ENCODE results near the gene OPRM1. TPM values are rescaled to one million over a fixed set of nuclear protein-coding genes. Genes with fewer than 3 reads are reported as not detected.

Gene OPRM1
- total RNA-seq, 1 donor from 2014 or later = not detected

DNA sequence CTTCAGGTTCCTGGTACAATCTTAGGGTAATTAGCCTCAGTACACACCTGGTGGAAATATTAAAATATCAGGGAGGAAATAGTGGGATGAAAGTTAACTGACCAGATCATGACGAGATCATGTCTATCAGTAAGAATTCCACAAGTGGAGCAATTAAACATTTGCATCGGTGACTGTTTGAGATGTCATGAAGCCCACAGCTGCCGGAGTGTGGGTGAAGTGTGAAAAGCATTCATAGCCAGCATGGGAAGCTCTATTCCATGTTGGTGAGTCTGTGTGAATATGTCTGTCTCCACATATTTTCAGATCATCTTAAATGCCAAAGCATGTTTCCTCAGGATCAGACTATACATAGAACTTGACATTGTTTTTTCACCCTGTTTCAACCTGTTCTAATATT, 174.7 kb downstream of the OPRM1 start:
- no peak overlapping the region for H3K4me3 ChIP-seq (ENCODE audit: low read depth, low read length)
- TF ChIP-seq, protein P1, sequence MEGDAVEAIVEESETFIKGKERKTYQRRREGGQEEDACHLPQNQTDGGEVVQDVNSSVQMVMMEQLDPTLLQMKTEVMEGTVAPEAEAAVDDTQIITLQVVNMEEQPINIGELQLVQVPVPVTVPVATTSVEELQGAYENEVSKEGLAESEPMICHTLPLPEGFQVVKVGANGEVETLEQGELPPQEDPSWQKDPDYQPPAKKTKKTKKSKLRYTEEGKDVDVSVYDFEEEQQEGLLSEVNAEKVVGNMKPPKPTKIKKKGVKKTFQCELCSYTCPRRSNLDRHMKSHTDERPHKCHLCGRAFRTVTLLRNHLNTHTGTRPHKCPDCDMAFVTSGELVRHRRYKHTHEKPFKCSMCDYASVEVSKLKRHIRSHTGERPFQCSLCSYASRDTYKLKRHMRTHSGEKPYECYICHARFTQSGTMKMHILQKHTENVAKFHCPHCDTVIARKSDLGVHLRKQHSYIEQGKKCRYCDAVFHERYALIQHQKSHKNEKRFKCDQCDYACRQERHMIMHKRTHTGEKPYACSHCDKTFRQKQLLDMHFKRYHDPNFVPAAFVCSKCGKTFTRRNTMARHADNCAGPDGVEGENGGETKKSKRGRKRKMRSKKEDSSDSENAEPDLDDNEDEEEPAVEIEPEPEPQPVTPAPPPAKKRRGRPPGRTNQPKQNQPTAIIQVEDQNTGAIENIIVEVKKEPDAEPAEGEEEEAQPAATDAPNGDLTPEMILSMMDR (IDR thresholded peaks at IDR 0.05; ENCODE audit: insufficient read depth, low read length, poor library complexity, severe bottlenecking) = no peak

DNA sequence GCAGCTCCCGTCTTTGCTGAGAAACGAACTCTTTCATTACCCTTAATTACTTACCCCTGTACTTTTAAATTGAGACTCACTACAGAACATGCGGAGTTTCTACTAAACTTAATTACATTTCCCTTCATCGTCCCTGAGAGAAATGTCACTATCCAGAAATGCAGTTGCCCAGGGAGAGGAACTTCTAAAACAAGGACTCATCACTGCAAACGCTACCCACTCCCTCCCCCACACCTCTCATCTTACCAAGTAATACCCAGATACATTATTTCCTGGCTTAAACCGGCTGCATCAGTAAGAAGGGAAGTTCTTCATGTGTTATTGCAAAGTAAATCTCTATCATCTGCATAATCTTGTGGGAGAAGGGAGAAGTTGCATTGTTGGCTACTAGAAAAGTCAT, 179.3 kb downstream of the OPRM1 start:
- Histone ChIP-seq H3K27me3 (ENCODE audit: control insufficient read depth, insufficient read depth, low read length) (no peaks in the 10 kb centered on the region), H3K4me3 (ENCODE audit: low read depth, low read length) (no peak overlapping the region), H3K36me3 (ENCODE audit: control insufficient read depth, insufficient read depth, low read length) (no peaks in the 10 kb centered on the region)
- DNase-seq (ENCODE audit: low read depth) = no peak
- TF ChIP-seq, protein P1 (IDR thresholded peaks at IDR 0.05; ENCODE audit: insufficient read depth, low read length, poor library complexity, severe bottlenecking) = no peak

More for the DNA sequence above, 174.7 kb downstream of the OPRM1 start:
- Histone ChIP-seq H3K36me3 (ENCODE audit: control insufficient read depth, insufficient read depth, low read length) (no peaks in the 10 kb centered on the region), H3K27me3 (ENCODE audit: control insufficient read depth, insufficient read depth, low read length) (no peaks in the 10 kb centered on the region)
- no peak for DNase-seq (ENCODE audit: low read depth)

DNA sequence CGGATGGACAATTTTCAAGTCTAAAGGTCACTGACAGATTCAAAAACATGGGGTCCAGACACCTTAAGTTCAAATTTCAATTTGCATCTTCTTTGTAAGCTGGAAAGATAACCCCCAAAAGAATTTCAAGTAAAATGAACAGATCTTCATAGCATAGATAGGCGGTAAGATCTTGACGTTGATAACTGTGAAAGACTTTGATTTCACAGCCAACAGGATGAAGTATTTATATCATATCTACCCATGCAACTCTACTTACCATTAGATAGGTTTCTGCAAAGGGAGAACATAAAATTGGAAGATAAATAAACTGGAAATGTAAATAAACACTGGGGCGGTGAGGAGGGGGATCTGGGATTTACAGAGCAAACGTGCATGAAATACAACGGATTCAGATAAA, 179.7 kb downstream of the OPRM1 start:
- H3K27me3 ChIP-seq (ENCODE audit: control insufficient read depth, insufficient read depth, low read length) = no peaks in the 10 kb centered on the region
- no peak overlapping the region for H3K4me3 ChIP-seq (ENCODE audit: low read depth, low read length)
- TF ChIP-seq, protein P1 (IDR thresholded peaks at IDR 0.05; ENCODE audit: insufficient read depth, low read length, poor library complexity, severe bottlenecking) = no peak
- no peaks in the 10 kb centered on the region for H3K36me3 ChIP-seq (ENCODE audit: control insufficient read depth, insufficient read depth, low read length)
- DNase-seq (ENCODE audit: low read depth) = no peak

DNA sequence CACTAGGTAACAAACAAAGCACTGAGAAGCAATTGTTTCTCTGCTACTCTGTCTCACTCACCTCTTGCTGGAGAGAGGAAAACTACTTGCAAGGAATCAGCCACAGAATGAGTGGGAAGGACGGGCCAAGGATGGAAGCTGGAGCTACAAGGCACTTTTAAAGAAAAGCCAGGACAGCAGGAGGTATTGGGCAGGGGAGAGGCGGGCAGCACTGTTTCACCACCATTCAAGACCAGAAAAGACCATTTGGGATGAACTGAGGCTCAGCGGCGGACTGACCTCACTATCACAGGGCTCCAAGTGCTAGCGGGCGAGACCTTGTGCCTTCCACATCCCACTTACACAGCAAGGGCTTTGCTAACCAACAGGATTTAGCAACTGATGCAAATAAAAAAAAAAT, 180.2 kb downstream of the OPRM1 start:
- TF ChIP-seq, protein P1 (IDR thresholded peaks at IDR 0.05; ENCODE audit: insufficient read depth, low read length, poor library complexity, severe bottlenecking) = no peak
- no peaks in the 10 kb centered on the region for H3K27me3 ChIP-seq (ENCODE audit: control insufficient read depth, insufficient read depth, low read length)
- H3K4me3 ChIP-seq (ENCODE audit: low read depth, low read length) = no peak overlapping the region
- DNase-seq (ENCODE audit: low read depth) = no peak
- H3K36me3 ChIP-seq (ENCODE audit: control insufficient read depth, insufficient read depth, low read length) = no peaks in the 10 kb centered on the region

DNA sequence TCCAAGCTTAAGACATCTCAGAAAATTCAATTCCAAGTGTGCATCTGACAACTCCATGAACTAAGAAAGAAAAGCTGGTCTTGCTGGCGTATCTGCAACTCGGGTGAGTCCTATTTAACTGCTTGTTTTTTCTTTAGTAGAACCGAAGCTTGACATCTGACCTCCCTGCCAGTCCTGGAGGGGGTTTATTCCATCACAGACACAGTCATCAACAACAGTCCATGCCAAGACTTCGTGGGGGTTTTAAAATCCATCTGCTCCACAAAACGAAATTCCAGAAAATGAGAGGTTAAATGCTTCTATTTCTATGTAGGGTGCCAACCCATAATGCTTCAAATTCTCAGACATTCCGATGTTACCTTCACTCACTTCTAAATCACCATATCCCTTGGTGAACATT, 183.7 kb downstream of the OPRM1 start:
- Histone ChIP-seq H3K36me3 (ENCODE audit: control insufficient read depth, insufficient read depth, low read length) (no peaks in the 10 kb centered on the region), H3K27me3 (ENCODE audit: control insufficient read depth, insufficient read depth, low read length) (no peaks in the 10 kb centered on the region), H3K4me3 (ENCODE audit: low read depth, low read length) (no peak overlapping the region)
- no peak for DNase-seq (ENCODE audit: low read depth)
- TF ChIP-seq, protein P1 (IDR thresholded peaks at IDR 0.05; ENCODE audit: insufficient read depth, low read length, poor library complexity, severe bottlenecking) = no peak

DNA sequence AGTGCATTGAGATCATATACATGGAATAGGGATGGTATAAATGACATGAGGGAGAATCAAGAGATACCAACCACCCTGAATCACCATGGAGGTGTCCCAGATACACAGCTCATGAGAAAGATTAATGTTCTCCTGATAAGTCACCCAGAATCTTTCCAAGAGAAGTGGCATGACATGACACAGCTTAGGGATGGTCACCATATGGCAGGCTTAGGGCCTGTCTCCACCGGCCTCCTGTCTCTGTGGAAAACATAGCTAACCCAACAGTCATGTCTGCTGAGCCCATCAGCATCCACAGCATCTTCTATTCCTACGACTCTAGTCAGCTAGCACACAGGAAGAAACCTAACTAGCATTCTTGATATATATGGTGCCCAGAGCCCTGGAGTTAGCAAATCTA, 184.3 kb downstream of the OPRM1 start:
- TF ChIP-seq, protein P1 (IDR thresholded peaks at IDR 0.05; ENCODE audit: insufficient read depth, low read length, poor library complexity, severe bottlenecking) = no peak
- no peak overlapping the region for H3K4me3 ChIP-seq (ENCODE audit: low read depth, low read length)
- no peak for DNase-seq (ENCODE audit: low read depth)
- no peaks in the 10 kb centered on the region for H3K27me3 ChIP-seq (ENCODE audit: control insufficient read depth, insufficient read depth, low read length)
- no peaks in the 10 kb centered on the region for H3K36me3 ChIP-seq (ENCODE audit: control insufficient read depth, insufficient read depth, low read length)

Measured in kidney epithelial cell (primary cell).